Stimulated activated naive CD8-positive, alpha-beta T cell treated with anti-CD3 and anti-CD28 coated beads, Interleukin-15, Interleukin-2, amounts not matched to agents 100 ng/mL and 50 ng/mL, for 24 hours (primary cell): ENCODE results near the gene ZNF334.
A peak's percentile ranks its signal among the peaks of the same experiment; 100 is the strongest.

Source experiments
- H3K27ac Mint-ChIP-seq: one replicate; pipeline ENCODE4 v1.8.0; 2021; ENCODE audit warnings: mild to moderate bottlenecking, mixed read lengths
- H3K27me3 Mint-ChIP-seq: one replicate; pipeline ENCODE4 v1.8.0; 2021; ENCODE audit warnings: mixed read lengths
- H3K36me3 Mint-ChIP-seq: one replicate; pipeline ENCODE4 v1.8.0; 2021; ENCODE audit warnings: low read depth, mixed read lengths
- H3K4me1 Mint-ChIP-seq: one replicate; pipeline ENCODE4 v1.8.0; 2021; ENCODE audit warnings: low read depth, mixed read lengths
- H3K4me3 Mint-ChIP-seq: one replicate; pipeline ENCODE4 v1.8.0; 2021; ENCODE audit warnings: mild to moderate bottlenecking, mixed read lengths
- H3K9me3 Mint-ChIP-seq: one replicate; pipeline ENCODE4 v1.8.0; 2021; ENCODE audit warnings: mixed read lengths

ZNF334 gene

DNA sequence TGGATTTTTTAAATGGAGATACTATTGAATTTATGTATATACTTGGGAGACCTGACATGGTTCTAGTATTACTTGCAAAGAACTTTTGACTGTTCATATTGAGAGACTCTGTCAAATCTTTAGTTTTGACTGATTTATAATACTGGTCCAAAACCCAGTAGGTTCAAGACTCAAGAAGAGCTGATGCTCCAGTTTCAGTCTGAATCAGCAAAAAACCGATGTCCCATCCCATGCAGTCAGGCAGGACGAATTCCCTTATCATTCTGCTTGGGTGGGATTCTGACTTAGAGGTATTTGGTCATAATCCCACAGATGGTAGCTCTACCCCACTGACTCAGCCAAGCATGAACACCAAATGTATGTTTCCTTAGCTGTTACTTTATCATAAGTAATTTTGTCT lies 29.5 kb downstream of the ZNF334 start:
- no peaks in the 10 kb centered on the region for H3K4me1 Mint-ChIP-seq
- no peaks in the 10 kb centered on the region for H3K36me3 Mint-ChIP-seq
- peaks cover 68% of the 10 kb centered on the region for H3K27me3 Mint-ChIP-seq
- no peaks in the 10 kb centered on the region for H3K9me3 Mint-ChIP-seq
- no peak overlapping the region for H3K27ac Mint-ChIP-seq
- H3K4me3 Mint-ChIP-seq = no peak overlapping the region

GRCh38 chr20:46482864-46483263 lies 30.5 kb downstream of the ZNF334 start:
- H3K27me3 Mint-ChIP-seq = peaks cover 63% of the 10 kb centered on the region
- no peak overlapping the region for H3K4me3 Mint-ChIP-seq
- no peak overlapping the region for H3K27ac Mint-ChIP-seq
- H3K36me3 Mint-ChIP-seq = no peaks in the 10 kb centered on the region
- H3K9me3 Mint-ChIP-seq = no peaks in the 10 kb centered on the region
- H3K4me1 Mint-ChIP-seq = no peaks in the 10 kb centered on the region

DNA sequence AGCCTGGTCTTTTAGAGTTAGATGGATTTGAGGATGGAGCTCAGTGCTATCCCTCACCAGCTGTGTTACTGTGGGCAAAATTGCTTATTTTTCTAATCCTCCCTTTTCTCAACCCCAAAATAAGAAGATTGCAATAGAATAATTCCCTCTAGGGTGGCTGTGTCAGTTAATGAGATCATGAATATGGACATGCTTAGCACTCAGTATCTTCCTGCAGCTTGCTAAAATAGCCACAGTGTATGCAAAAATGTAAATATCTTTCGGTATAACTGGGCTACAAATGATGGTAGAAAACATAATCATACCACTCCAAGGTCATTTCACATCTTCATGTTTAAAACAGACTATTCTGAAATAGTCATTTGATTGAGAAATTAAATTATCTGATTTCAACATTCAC lies 35.7 kb downstream of the ZNF334 start:
- Mint-ChIP-seq H3K36me3 (no peaks in the 10 kb centered on the region), H3K4me3 (no peak overlapping the region), H3K27ac (no peak overlapping the region), H3K9me3 (no peaks in the 10 kb centered on the region), H3K4me1 (no peaks in the 10 kb centered on the region), H3K27me3 (peaks cover 34% of the 10 kb centered on the region)

GRCh38 chr20:46477225-46477624 lies 36.1 kb downstream of the ZNF334 start:
- Mint-ChIP-seq H3K27ac (no peak overlapping the region), H3K9me3 (no peaks in the 10 kb centered on the region), H3K4me1 (no peaks in the 10 kb centered on the region), H3K36me3 (no peaks in the 10 kb centered on the region), H3K4me3 (no peak overlapping the region), H3K27me3 (peaks cover 38% of the 10 kb centered on the region)

- no peaks in the 10 kb centered on the region for H3K9me3 Mint-ChIP-seq
- H3K27ac Mint-ChIP-seq = no peak overlapping the region
- H3K4me1 Mint-ChIP-seq = no peaks in the 10 kb centered on the region
- no peaks in the 10 kb centered on the region for H3K36me3 Mint-ChIP-seq
- peaks cover 32% of the 10 kb centered on the region for H3K27me3 Mint-ChIP-seq
- no peak overlapping the region for H3K4me3 Mint-ChIP-seq
Measured at GRCh38 chr20:46468508-46468907, 44.9 kb downstream of the ZNF334 start.

DNA sequence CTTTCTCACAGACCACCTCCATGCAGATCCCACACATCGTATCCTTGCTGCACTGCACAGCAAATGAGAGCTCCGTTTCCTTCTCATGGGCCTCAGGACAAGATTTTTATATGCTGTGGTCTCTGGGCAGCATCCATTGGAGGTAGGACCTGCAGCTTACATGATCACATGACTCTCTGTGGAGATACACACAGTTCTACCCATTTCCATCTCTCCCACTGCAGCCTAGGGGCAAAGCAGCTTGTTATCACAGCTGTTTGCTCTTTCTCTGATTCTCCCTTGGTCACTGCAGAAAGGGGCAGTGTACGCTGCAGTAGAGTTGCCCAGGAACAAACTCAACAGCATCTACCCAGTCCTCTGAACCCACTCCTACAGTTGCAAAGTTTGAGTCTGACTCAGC lies 48.9 kb downstream of the ZNF334 start:
- Mint-ChIP-seq H3K36me3 (no peaks in the 10 kb centered on the region), H3K4me1 (no peaks in the 10 kb centered on the region), H3K4me3 (no peak overlapping the region), H3K9me3 (no peaks in the 10 kb centered on the region), H3K27ac (no peak overlapping the region), H3K27me3 (peaks cover 30% of the 10 kb centered on the region)

DNA sequence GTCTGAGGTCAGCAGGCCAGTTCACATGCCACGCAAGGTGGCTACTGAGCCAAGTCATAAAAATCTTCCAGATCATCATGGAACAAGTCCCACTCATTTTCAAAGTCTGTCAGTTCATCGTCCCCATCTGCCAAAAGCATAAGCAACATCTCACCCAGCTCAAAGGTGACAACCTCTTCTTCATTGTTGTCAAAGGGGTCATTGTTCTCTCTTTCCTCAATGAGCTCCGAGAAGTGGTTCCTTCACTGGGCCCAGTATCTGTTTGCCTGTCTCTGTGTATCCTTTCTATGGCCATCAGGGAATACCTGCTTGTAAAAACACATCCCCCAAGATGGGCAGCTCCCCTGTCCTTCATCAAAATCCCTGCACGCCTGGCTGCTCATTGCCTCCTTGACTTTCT lies 49.5 kb downstream of the ZNF334 start:
- no peaks in the 10 kb centered on the region for H3K4me1 Mint-ChIP-seq
- no peak overlapping the region for H3K27ac Mint-ChIP-seq
- H3K27me3 Mint-ChIP-seq = peaks cover 34% of the 10 kb centered on the region
- no peaks in the 10 kb centered on the region for H3K9me3 Mint-ChIP-seq
- no peaks in the 10 kb centered on the region for H3K36me3 Mint-ChIP-seq
- H3K4me3 Mint-ChIP-seq = no peak overlapping the region

- H3K36me3 Mint-ChIP-seq = no peaks in the 10 kb centered on the region
- peaks cover 8% of the 10 kb centered on the region for H3K9me3 Mint-ChIP-seq
- H3K27ac Mint-ChIP-seq = no peak overlapping the region
- H3K4me3 Mint-ChIP-seq = no peak overlapping the region
- H3K4me1 Mint-ChIP-seq = no peaks in the 10 kb centered on the region
- peaks cover 40% of the 10 kb centered on the region for H3K27me3 Mint-ChIP-seq
Measured at GRCh38 chr20:46461808-46462207, 51.6 kb downstream of the ZNF334 start.

GRCh38 chr20:46458866-46459750 lies 54.3 kb downstream of the ZNF334 start:
- no peak overlapping the region for H3K27ac Mint-ChIP-seq
- H3K4me1 Mint-ChIP-seq = no peaks in the 10 kb centered on the region
- no peaks in the 10 kb centered on the region for H3K36me3 Mint-ChIP-seq
- peaks cover 53% of the 10 kb centered on the region for H3K27me3 Mint-ChIP-seq
- peaks cover 22% of the 10 kb centered on the region for H3K9me3 Mint-ChIP-seq
- peak overlapping the region; percentile 3 for H3K4me3 Mint-ChIP-seq

- no peak overlapping the region for H3K27ac Mint-ChIP-seq
- H3K9me3 Mint-ChIP-seq = peaks cover 22% of the 10 kb centered on the region
- no peak overlapping the region for H3K4me3 Mint-ChIP-seq
- H3K27me3 Mint-ChIP-seq = peaks cover 47% of the 10 kb centered on the region
- no peaks in the 10 kb centered on the region for H3K4me1 Mint-ChIP-seq
- H3K36me3 Mint-ChIP-seq = no peaks in the 10 kb centered on the region
Measured at GRCh38 chr20:46456255-46457028, 56.9 kb downstream of the ZNF334 start.

GRCh38 chr20:46455729-46456128 lies 57.6 kb downstream of the ZNF334 start:
- H3K4me1 Mint-ChIP-seq = no peaks in the 10 kb centered on the region
- peaks cover 22% of the 10 kb centered on the region for H3K9me3 Mint-ChIP-seq
- H3K27me3 Mint-ChIP-seq = peaks cover 51% of the 10 kb centered on the region
- H3K36me3 Mint-ChIP-seq = no peaks in the 10 kb centered on the region
- no peak overlapping the region for H3K27ac Mint-ChIP-seq
- H3K4me3 Mint-ChIP-seq = no peak overlapping the region
